ENCODE data around the gene HRNR.

DNA sequence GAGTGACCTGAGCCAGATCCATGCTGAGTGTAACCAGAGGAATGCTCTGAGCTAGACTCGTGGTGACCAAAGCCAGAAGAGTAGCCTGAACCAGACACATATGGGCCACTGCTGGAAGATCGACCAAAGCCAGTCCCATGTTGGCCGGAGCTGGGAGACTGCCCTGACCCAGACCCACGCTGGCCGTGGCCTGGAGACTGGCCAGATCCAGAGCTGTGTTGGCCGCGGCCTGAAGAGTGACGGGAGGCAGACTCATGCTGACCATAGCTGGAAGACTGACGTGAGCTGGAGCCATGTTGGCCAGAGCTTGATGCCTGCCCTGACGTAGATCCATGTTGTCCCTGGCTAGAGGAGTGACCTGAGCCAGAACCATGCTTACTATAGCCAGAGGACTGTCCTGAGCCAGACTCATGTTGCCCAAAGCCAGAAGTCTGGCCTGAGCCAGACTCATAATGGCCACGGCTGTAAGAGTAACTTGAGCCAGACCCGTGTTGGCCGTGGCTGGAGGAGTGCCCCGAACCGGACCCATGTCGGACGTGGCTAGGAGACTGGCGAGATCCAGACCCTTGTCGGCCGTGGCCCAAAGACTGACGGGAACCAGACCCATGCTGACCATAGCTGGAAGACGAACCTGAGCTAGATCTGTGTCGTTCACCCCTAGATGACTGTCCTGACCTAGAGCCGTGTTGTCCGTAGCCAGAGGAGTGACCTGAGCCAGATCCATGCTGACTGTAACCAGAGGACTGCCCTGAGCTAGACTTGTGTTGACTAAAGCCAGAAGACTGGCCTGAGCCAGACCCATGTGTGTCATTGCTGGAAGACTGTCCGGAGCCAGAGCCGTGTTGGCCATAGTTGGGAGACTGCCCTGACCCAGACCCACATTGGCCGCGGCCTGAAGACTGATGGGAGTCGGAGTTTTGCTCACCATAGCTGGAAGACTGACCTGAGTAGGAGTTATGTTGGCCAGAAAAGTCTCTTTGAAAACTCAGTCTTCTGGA is 3.5 kb downstream of the HRNR start:
- TF ChIP-seq, protein P1, sequence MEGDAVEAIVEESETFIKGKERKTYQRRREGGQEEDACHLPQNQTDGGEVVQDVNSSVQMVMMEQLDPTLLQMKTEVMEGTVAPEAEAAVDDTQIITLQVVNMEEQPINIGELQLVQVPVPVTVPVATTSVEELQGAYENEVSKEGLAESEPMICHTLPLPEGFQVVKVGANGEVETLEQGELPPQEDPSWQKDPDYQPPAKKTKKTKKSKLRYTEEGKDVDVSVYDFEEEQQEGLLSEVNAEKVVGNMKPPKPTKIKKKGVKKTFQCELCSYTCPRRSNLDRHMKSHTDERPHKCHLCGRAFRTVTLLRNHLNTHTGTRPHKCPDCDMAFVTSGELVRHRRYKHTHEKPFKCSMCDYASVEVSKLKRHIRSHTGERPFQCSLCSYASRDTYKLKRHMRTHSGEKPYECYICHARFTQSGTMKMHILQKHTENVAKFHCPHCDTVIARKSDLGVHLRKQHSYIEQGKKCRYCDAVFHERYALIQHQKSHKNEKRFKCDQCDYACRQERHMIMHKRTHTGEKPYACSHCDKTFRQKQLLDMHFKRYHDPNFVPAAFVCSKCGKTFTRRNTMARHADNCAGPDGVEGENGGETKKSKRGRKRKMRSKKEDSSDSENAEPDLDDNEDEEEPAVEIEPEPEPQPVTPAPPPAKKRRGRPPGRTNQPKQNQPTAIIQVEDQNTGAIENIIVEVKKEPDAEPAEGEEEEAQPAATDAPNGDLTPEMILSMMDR (IDR thresholded peaks at IDR 0.05): no peak
- TF ChIP-seq EZH2 (IDR thresholded peaks at IDR 0.05): no peak
